Neural cell (in vitro differentiated cells): ENCODE measurements around the gene PAGE2B.
"Not testable (repeated sequence)": the region's sequence is repeated elsewhere in the genome, so short reads cannot be mapped to it uniquely, and the experiment has no call there.

Experiments
- SMC3 ChIP-seq: fragments of 450-650 bp; conservative IDR thresholded peaks from 2 replicates; pipeline ENCODE4 v1.6.1; 2014; ENCODE audit warnings: antibody characterized with exemption, mild to moderate bottlenecking, moderate library complexity; ENCODE audit not compliant: poor library complexity
- TF ChIP-seq, protein P1 (sequence below): IDR thresholded peaks from 2 replicates; pipeline ENCODE4 v1.6.1; 2012; ENCODE audit warnings: borderline replicate concordance

- TF ChIP-seq, protein P1, sequence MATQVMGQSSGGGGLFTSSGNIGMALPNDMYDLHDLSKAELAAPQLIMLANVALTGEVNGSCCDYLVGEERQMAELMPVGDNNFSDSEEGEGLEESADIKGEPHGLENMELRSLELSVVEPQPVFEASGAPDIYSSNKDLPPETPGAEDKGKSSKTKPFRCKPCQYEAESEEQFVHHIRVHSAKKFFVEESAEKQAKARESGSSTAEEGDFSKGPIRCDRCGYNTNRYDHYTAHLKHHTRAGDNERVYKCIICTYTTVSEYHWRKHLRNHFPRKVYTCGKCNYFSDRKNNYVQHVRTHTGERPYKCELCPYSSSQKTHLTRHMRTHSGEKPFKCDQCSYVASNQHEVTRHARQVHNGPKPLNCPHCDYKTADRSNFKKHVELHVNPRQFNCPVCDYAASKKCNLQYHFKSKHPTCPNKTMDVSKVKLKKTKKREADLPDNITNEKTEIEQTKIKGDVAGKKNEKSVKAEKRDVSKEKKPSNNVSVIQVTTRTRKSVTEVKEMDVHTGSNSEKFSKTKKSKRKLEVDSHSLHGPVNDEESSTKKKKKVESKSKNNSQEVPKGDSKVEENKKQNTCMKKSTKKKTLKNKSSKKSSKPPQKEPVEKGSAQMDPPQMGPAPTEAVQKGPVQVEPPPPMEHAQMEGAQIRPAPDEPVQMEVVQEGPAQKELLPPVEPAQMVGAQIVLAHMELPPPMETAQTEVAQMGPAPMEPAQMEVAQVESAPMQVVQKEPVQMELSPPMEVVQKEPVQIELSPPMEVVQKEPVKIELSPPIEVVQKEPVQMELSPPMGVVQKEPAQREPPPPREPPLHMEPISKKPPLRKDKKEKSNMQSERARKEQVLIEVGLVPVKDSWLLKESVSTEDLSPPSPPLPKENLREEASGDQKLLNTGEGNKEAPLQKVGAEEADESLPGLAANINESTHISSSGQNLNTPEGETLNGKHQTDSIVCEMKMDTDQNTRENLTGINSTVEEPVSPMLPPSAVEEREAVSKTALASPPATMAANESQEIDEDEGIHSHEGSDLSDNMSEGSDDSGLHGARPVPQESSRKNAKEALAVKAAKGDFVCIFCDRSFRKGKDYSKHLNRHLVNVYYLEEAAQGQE = not testable (repeated sequence)
- not testable (repeated sequence) for TF ChIP-seq SMC3
Measured at GRCh38 chrX:55116589-55116988, 41.8 kb downstream of the PAGE2B start.
